Kidney epithelial cell (primary cell): ENCODE results near the gene NAV2. TPM values are rescaled to one million over a fixed set of nuclear protein-coding genes. Genes with fewer than 3 reads are reported as not detected.

Experiments used
- DNase-seq: peaks from one replicate; pipeline ENCODE4 v3.0.0-alpha.2; 2010; ENCODE audit warnings: low read depth
- H3K27me3 ChIP-seq: 2 replicates; pipeline ENCODE4 v1.6.0; 2011; ENCODE audit warnings: low read length; ENCODE audit not compliant: control insufficient read depth, insufficient read depth
- H3K36me3 ChIP-seq: 2 replicates; pipeline ENCODE4 v1.5.1; 2011; ENCODE audit warnings: low read length; ENCODE audit not compliant: control insufficient read depth, insufficient read depth
- H3K4me3 ChIP-seq: 2 replicates; pipeline ENCODE4 v1.5.1; 2011; ENCODE audit warnings: low read depth, mild to moderate bottlenecking, control low read depth, low read length
- total RNA-seq: library from RNA; depleted of rRNA; stranded (reverse); fragments of >200 nt; gene quantifications from 2 replicates; pipeline ENCODE4 v1.2.3, GENCODE V29; 2015
- TF ChIP-seq, protein P1 (sequence below): IDR thresholded peaks from 2 replicates; pipeline ENCODE4 v1.5.1; 2011; ENCODE audit warnings: mild to moderate bottlenecking, moderate library complexity, low read length, control low read depth, inconsistent platforms; ENCODE audit not compliant: insufficient read depth, poor library complexity, severe bottlenecking

The NAV2 gene
- total RNA-seq, 1 donor from 2014 or later: 41.5 TPM

DNA sequence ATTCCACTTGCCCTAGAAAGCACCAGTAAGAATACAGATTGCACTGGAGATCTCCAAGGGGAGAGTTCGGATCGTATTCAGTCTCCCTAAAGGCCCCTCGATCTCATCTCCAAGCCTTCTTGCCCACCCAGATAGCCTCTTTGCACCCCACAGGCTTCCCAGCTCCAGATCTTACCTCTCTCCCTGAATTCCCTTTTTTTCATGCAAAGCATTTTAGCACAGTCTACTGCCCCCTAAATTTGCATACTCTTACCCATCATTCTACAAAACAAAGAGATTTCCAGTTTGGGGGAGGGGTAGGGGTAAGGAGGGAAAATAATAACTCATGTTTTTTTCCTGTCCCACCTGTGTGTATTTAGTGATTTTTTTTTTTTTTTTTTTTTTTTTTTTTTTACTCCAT lies 105.2 kb downstream of the NAV2 start:
- H3K4me3 ChIP-seq: no peak overlapping the region
- H3K27me3 ChIP-seq: no peaks in the 10 kb centered on the region
- TF ChIP-seq, protein P1, sequence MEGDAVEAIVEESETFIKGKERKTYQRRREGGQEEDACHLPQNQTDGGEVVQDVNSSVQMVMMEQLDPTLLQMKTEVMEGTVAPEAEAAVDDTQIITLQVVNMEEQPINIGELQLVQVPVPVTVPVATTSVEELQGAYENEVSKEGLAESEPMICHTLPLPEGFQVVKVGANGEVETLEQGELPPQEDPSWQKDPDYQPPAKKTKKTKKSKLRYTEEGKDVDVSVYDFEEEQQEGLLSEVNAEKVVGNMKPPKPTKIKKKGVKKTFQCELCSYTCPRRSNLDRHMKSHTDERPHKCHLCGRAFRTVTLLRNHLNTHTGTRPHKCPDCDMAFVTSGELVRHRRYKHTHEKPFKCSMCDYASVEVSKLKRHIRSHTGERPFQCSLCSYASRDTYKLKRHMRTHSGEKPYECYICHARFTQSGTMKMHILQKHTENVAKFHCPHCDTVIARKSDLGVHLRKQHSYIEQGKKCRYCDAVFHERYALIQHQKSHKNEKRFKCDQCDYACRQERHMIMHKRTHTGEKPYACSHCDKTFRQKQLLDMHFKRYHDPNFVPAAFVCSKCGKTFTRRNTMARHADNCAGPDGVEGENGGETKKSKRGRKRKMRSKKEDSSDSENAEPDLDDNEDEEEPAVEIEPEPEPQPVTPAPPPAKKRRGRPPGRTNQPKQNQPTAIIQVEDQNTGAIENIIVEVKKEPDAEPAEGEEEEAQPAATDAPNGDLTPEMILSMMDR: no peak
- no peaks in the 10 kb centered on the region for H3K36me3 ChIP-seq
- DNase-seq: no peak

DNA sequence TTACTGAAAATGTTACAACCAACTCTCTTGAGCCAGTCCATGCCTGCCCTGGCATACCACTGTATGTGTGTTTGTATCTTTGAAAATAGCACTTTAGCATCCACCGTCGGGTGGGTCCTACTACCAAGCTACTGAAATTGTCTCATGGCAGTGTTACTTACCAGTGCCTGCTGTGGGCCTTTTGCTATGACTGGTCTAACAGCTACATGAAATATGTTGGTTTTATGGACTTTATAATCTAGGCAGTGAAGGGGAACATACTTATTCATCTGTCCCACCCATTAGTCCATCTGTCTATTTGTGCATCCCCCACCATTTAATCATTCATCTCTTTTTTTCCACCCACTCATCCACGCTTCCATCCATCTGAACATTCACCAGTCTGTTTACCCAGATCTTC lies 106.0 kb downstream of the NAV2 start:
- no peak for DNase-seq
- TF ChIP-seq, protein P1: no peak
- no peaks in the 10 kb centered on the region for H3K27me3 ChIP-seq
- H3K4me3 ChIP-seq: no peak overlapping the region
- no peaks in the 10 kb centered on the region for H3K36me3 ChIP-seq

DNA sequence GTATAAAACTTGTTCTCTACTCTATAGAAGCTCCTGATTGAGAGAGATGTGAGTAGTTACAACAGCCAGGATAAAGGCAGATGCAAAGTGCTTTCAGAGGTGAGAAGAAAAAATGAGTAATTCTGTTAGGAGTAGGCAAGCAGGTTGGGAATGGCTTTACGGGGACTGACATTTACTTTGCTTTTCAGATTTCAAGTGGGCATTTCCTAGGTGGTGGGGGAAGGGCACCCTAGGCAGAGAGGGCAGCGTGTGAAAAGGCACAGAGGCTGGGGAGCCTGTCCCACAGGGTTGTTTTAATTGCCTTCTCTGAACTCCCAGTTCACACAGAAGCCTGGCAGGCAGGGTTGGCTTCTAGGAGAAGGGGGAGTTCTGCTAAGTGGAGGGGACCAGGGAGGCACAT lies 106.5 kb downstream of the NAV2 start:
- DNase-seq: no peak
- no peaks in the 10 kb centered on the region for H3K27me3 ChIP-seq
- H3K36me3 ChIP-seq: no peaks in the 10 kb centered on the region
- TF ChIP-seq, protein P1: no peak
- H3K4me3 ChIP-seq: no peak overlapping the region

DNA sequence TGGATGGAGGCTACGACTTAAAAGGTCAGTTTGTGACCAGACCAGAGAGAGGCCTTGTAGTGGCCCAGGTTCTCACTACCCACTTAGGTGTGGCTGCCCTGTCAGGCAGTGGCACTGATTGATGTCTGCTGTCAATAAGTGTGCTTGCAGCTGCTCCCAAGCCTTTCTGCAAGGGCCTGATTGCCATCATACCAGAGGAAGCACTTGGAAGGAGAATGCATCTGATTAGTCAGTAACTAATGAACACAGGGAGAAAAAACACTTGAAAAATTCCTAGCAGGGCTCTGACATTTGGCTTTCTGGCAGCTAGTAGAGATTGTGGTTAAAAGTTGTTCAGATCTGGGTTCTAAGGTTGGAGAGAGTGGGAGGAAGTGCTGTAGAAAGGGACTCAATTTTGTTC lies 107.5 kb downstream of the NAV2 start:
- no peak overlapping the region for H3K4me3 ChIP-seq
- no peaks in the 10 kb centered on the region for H3K27me3 ChIP-seq
- no peak for DNase-seq
- TF ChIP-seq, protein P1: no peak
- no peaks in the 10 kb centered on the region for H3K36me3 ChIP-seq

DNA sequence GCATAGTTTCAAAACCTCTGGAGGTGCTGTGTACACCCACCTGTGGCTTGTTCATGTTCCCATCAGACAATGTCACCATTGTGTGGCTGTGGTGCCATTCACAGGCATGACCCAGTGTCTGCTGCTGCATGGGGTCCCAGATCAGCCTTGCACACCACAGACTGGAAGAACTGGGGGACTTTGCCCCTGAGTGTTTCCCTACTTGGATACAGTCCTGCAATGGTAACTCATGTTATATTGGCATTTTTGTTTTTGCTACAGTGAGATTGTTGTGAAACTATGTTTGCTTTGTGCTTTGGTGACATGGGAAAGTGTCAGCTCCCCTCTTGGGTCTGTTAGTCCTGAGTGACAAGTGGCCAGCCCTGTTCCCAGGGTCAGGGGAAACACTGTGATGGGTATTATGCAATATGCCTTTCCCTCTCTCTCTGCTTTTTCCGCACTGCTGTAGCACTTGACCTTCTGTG lies 108.8 kb downstream of the NAV2 start:
- DNase-seq: no peak
- H3K27me3 ChIP-seq: no peaks in the 10 kb centered on the region
- TF ChIP-seq, protein P1: no peak

DNA sequence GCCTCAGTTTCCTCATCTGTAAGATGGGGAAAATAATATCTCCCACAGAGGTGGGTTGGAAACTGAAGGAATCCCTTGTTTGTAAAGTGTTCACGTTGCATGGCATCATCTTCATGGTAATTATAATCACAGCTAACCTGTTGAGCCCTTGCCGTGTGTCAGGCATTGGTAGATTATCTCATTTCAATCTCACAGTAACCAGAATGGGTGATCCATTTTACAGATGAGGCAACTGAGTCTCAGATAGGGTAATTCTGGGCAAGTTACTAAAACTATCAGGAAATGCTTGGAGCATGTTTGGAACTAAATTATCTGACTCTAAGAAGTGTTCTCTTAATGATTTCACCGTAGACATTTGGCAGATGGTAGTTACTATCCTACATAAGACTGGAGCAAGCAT lies 109.4 kb downstream of the NAV2 start:
- TF ChIP-seq, protein P1: no peak
- no peak for DNase-seq
- Histone ChIP-seq H3K36me3 (no peaks in the 10 kb centered on the region), H3K27me3 (no peaks in the 10 kb centered on the region), H3K4me3 (no peak overlapping the region)

More for the DNA sequence above, 108.8 kb downstream of the NAV2 start:
- Histone ChIP-seq H3K36me3 (no peaks in the 10 kb centered on the region), H3K4me3 (no peak overlapping the region)
